Skeletal muscle cell (primary cell): ENCODE results near the gene SLC22A2.
"Not testable (repeated sequence)": the region's sequence is repeated elsewhere in the genome, so short reads cannot be mapped to it uniquely, and the experiment has no call there.

Source experiments
- DNase-seq: peaks from one replicate; pipeline ENCODE4 v3.0.0-alpha.2; 2010; ENCODE audit warnings: low read depth
- H3K4me3 ChIP-seq: 2 replicates; pipeline ENCODE4 v1.5.1; 2011; ENCODE audit warnings: low read depth, mild to moderate bottlenecking, control low read depth, low read length, moderate library complexity

Gene SLC22A2

GRCh38 chr6:160254467-160255312 is 3.9 kb downstream of the SLC22A2 start:
- DNase-seq = no peak
- H3K4me3 ChIP-seq = no peak overlapping the region

- no peak overlapping the region for H3K4me3 ChIP-seq
- DNase-seq = no peak
These were observed 4.9 kb downstream of the SLC22A2 start for GRCh38 chr6:160253714-160254113.

GRCh38 chr6:160253292-160253691 is 5.3 kb downstream of the SLC22A2 start:
- no peak overlapping the region for H3K4me3 ChIP-seq

GRCh38 chr6:160252073-160252813 is 6.4 kb downstream of the SLC22A2 start:
- no peak for DNase-seq
- no peak overlapping the region for H3K4me3 ChIP-seq

More at GRCh38 chr6:160253292-160253691, 5.3 kb downstream of the SLC22A2 start:
- DNase-seq = no peak

- no peak overlapping the region for H3K4me3 ChIP-seq
These were observed 8.9 kb downstream of the SLC22A2 start for GRCh38 chr6:160249671-160250070.

GRCh38 chr6:160248538-160248937 is 10.1 kb downstream of the SLC22A2 start:
- H3K4me3 ChIP-seq = no peak overlapping the region

More at GRCh38 chr6:160249671-160250070, 8.9 kb downstream of the SLC22A2 start:
- DNase-seq = no peak

GRCh38 chr6:160247457-160247883 is 11.2 kb downstream of the SLC22A2 start:
- no peak overlapping the region for H3K4me3 ChIP-seq
- peak; percentile 20 for DNase-seq

More at GRCh38 chr6:160248538-160248937, 10.1 kb downstream of the SLC22A2 start:
- DNase-seq = no peak

- no peak for DNase-seq
- no peak overlapping the region for H3K4me3 ChIP-seq
These were observed 17.9 kb downstream of the SLC22A2 start for GRCh38 chr6:160240691-160241084.

- DNase-seq = no peak
- no peak overlapping the region for H3K4me3 ChIP-seq
These were observed 18.5 kb downstream of the SLC22A2 start for GRCh38 chr6:160239929-160240690.

GRCh38 chr6:160238761-160239751 is 19.6 kb downstream of the SLC22A2 start:
- H3K4me3 ChIP-seq = no peak overlapping the region
- DNase-seq = no peak

- H3K4me3 ChIP-seq = no peak overlapping the region
- no peak for DNase-seq
These were observed 20.3 kb downstream of the SLC22A2 start for GRCh38 chr6:160238278-160238711.

GRCh38 chr6:160237597-160238275 is 20.9 kb downstream of the SLC22A2 start:
- DNase-seq, H3K4me3 ChIP-seq: not testable (repeated sequence)

GRCh38 chr6:160236235-160236872 is 22.3 kb downstream of the SLC22A2 start:
- not testable (repeated sequence) for DNase-seq, H3K4me3 ChIP-seq

GRCh38 chr6:160233950-160234640 is 24.5 kb downstream of the SLC22A2 start:
- not testable (repeated sequence) for H3K4me3 ChIP-seq, DNase-seq

GRCh38 chr6:160227769-160228161 is 30.9 kb downstream of the SLC22A2 start:
- no peak overlapping the region for H3K4me3 ChIP-seq
- DNase-seq = no peak

GRCh38 chr6:160227038-160227768 is 31.4 kb downstream of the SLC22A2 start:
- no peak for DNase-seq
- H3K4me3 ChIP-seq = no peak overlapping the region
